Ovary (tissue), 3 donors: ENCODE measurements around the gene PSPC1.

Source experiments
- CTCF ChIP-seq, 3 donors: fragments of 450-650 bp in 2 of 3; fragments of 200-600 bp in 1 of 3; IDR thresholded peaks; one replicate each; pipeline versions ENCODE4 v1.5.1 to v1.8.0; 2016 to 2022; ENCODE audit warnings: antibody characterized with exemption in 3 of 3, mild to moderate bottlenecking in 1 of 3
- POLR2A ChIP-seq: fragments of 450-650 bp; IDR thresholded peaks from one replicate; pipeline ENCODE4 v1.6.1; 2017; ENCODE audit warnings: antibody characterized with exemption, mild to moderate bottlenecking, moderate library complexity
- donor health status: DM: no; HTN: no; CAD: no.

- TF ChIP-seq CTCF (IDR thresholded peaks at IDR 0.05) (no peak), POLR2A (no peak)
Observed at GRCh38 chr13:19658831-19659230, 123.9 kb downstream of the PSPC1 start.
